ENCODE data around the gene TMCC1. TPM values are rescaled to one million over a fixed set of nuclear protein-coding genes. Genes with fewer than 3 reads are reported as not detected.

Gene TMCC1
- total RNA-seq, 1 donor from 2014 or later, result 25.9 TPM

GRCh38 chr3:129822241-129822640, 71.3 kb downstream of the TMCC1 start:
- H3K36me3 Mint-ChIP-seq (ENCODE audit: low read depth), result peaks cover 10% of the 10 kb centered on the region
- TF ChIP-seq CTCF (IDR thresholded peaks at IDR 0.05), result no peak
- ATAC-seq (ENCODE audit: low read depth), result no peak
- no peaks in the 10 kb centered on the region for H3K9me3 Mint-ChIP-seq
- H3K4me3 Mint-ChIP-seq, result no peak overlapping the region
- intact Hi-C loops (cut with micrococcal nuclease), result no loop called here
- no peak overlapping the region for H3K27ac Mint-ChIP-seq
- ChIA-PET POLR2A (no interaction called here), CTCF (interaction anchor here (2.2 kb wide), 1 partner anchor 332 kb away, joined by 7 read pairs; no protein-coding TSS in a partner anchor)
- peaks cover 34% of the 10 kb centered on the region for H3K4me1 Mint-ChIP-seq
- no peaks in the 10 kb centered on the region for H3K27me3 Mint-ChIP-seq
- no peak for DNase-seq

GRCh38 chr3:129820587-129820986, 72.9 kb downstream of the TMCC1 start:
- CTCF ChIA-PET, result interaction anchor here (2.2 kb wide), 1 partner anchor 330 kb away, joined by 7 read pairs; no protein-coding TSS in a partner anchor
- no peak for TF ChIP-seq CTCF (IDR thresholded peaks at IDR 0.05)
- peaks cover 21% of the 10 kb centered on the region for H3K36me3 Mint-ChIP-seq (ENCODE audit: low read depth)
- no peaks in the 10 kb centered on the region for H3K27me3 Mint-ChIP-seq
- no peak overlapping the region for H3K27ac Mint-ChIP-seq
- intact Hi-C loops (cut with micrococcal nuclease), result no loop called here
- ATAC-seq (ENCODE audit: low read depth) (no peak), DNase-seq (no peak)
- H3K4me1 Mint-ChIP-seq, result peaks cover 29% of the 10 kb centered on the region
- POLR2A ChIA-PET, result no interaction called here
- H3K4me3 Mint-ChIP-seq, result no peak overlapping the region
- H3K9me3 Mint-ChIP-seq, result peaks cover 5% of the 10 kb centered on the region

GRCh38 chr3:129812589-129812988, 80.9 kb downstream of the TMCC1 start:
- ChIA-PET POLR2A (interaction anchor here (0.7 kb wide), 1 partner anchor 153 kb away, joined by 9 read pairs; no protein-coding TSS in a partner anchor), CTCF (no interaction called here)
- ATAC-seq (ENCODE audit: low read depth), result no peak
- DNase-seq, result no peak
- TF ChIP-seq CTCF (IDR thresholded peaks at IDR 0.05), result no peak
- H3K4me3 Mint-ChIP-seq, result no peak overlapping the region
- H3K9me3 Mint-ChIP-seq, result peaks cover 20% of the 10 kb centered on the region
- intact Hi-C loops (cut with micrococcal nuclease), result no loop called here
- peaks cover 34% of the 10 kb centered on the region for H3K36me3 Mint-ChIP-seq (ENCODE audit: low read depth)
- H3K27ac Mint-ChIP-seq, result no peak overlapping the region
- peaks cover 2% of the 10 kb centered on the region for H3K4me1 Mint-ChIP-seq
- no peaks in the 10 kb centered on the region for H3K27me3 Mint-ChIP-seq

GRCh38 chr3:129809297-129809696, 84.2 kb downstream of the TMCC1 start:
- Mint-ChIP-seq H3K9me3 (peaks cover 5% of the 10 kb centered on the region), H3K27ac (no peak overlapping the region), H3K27me3 (no peaks in the 10 kb centered on the region), H3K4me1 (peaks cover 2% of the 10 kb centered on the region), H3K36me3 (ENCODE audit: low read depth) (peaks cover 13% of the 10 kb centered on the region), H3K4me3 (no peak overlapping the region)
- ChIA-PET POLR2A (no interaction called here), CTCF (interaction anchor here (0.9 to 2.2 kb wide), 3 partner anchors 15 to 319 kb away, joined by 3 to 5 read pairs (median 3); no protein-coding TSS in a partner anchor)
- no peak for TF ChIP-seq CTCF (IDR thresholded peaks at IDR 0.05)
- ATAC-seq (ENCODE audit: low read depth), result no peak
- intact Hi-C loops (cut with micrococcal nuclease), result no loop called here
- no peak for DNase-seq

GRCh38 chr3:129796146-129796545, 97.4 kb downstream of the TMCC1 start:
- H3K27ac Mint-ChIP-seq, result no peak overlapping the region
- peaks cover 19% of the 10 kb centered on the region for H3K4me1 Mint-ChIP-seq
- ChIA-PET CTCF (no interaction called here), POLR2A (no interaction called here)
- no peaks in the 10 kb centered on the region for H3K27me3 Mint-ChIP-seq
- no peaks in the 10 kb centered on the region for H3K9me3 Mint-ChIP-seq
- intact Hi-C loops (cut with micrococcal nuclease), result no loop called here
- no peak for TF ChIP-seq CTCF (IDR thresholded peaks at IDR 0.05)
- peaks cover 6% of the 10 kb centered on the region for H3K36me3 Mint-ChIP-seq (ENCODE audit: low read depth)
- ATAC-seq (ENCODE audit: low read depth), result no peak
- no peak overlapping the region for H3K4me3 Mint-ChIP-seq
- no peak for DNase-seq

Measured in activated B cell treated with CpG ODN at 0.5 μM for 24 hours (primary cell).